ENCODE measurements around the gene C19orf44.

DNA sequence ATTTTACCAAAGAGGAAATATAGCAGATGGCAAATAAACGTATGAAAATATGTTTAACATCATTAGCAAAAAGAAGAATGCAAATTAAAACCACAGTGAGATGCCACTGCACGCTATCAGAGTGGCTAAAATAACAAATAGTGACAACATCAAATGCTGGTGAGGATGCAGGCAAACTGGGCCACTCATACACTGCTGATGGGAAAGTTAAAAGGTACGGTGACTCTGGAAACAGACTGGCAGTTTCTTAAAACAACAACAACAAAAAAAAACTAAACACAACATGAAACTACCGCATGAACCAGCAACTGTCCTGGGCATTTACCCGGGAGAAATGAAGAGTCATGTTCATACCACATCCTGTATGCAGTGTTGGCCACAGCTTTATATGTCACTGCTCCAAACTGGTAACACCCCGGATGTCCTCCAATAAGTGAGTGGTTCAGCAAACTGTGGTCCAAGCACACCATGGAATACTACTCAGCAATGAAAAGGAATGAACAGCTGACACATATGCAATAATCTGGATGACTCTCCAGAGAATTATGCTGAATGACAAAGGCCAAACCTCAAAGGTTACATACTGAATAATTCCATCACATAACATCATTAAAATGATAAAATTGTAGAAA, 46.7 kb upstream of the C19orf44 start:
- TF ChIP-seq CTCF (conservative IDR thresholded peaks at IDR 0.05; ENCODE audit: low read length): no peak
- no peak for TF ChIP-seq EZH2phosphoT487 (IDR thresholded peaks at IDR 0.05; ENCODE audit: borderline replicate concordance, low read depth, low read length)
